Kidney tubule cell (primary cell): Measurements from ENCODE around the gene CAMTA1.
"Not testable (repeated sequence)": the region's sequence is repeated elsewhere in the genome, so short reads cannot be mapped to it uniquely, and the experiment has no call there.

Source experiments
- DNase-seq: peaks from one replicate; pipeline ENCODE4 v3.0.0-alpha.2; 2018; ENCODE audit warnings: low spot score

CAMTA1 gene

DNA sequence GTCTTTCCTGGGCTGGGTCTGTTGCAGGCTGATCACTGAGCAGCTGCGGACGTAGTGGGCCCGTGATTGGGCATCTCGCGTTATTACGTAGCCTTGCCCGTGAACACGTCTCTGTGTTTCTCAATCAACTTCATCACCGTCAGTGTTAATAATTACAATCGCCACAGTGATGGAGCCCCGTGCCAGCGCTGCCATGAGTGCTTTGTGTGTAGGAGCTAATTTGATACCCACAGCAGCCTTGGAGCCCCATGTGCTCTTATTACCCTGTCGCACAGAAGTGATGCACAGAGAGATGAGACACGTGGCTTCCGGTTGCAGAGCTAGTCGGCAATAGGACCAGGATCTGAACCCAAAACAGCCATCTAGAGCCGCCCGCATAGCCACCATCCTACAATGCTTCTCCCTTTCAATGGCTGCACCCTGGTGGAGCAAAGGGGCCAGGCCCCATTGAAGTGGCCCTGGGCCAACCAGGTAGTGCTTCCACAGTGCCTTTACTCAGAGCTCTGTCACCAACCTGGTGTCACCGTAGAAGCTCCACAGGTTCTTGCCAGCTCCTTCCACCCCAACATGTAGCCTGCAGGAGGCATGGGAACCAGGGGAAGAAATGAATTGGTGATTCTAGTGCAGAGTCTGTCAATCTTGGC, 587.3 kb downstream of the CAMTA1 start:
- no peak for DNase-seq

GRCh38 chr1:7373251-7373650, 588.0 kb downstream of the CAMTA1 start:
- DNase-seq: no peak

GRCh38 chr1:7373876-7374562, 588.8 kb downstream of the CAMTA1 start:
- no peak for DNase-seq

- no peak for DNase-seq
Measured at GRCh38 chr1:7374563-7375160, 589.4 kb downstream of the CAMTA1 start.

GRCh38 chr1:7375329-7375728, 590.1 kb downstream of the CAMTA1 start:
- peak; percentile 12 for DNase-seq

- no peak for DNase-seq
Measured at GRCh38 chr1:7375781-7376660, 590.8 kb downstream of the CAMTA1 start.

GRCh38 chr1:7376676-7377075, 591.4 kb downstream of the CAMTA1 start:
- DNase-seq: no peak

- DNase-seq: no peak
Measured at GRCh38 chr1:7378346-7379130, 593.3 kb downstream of the CAMTA1 start.

DNA sequence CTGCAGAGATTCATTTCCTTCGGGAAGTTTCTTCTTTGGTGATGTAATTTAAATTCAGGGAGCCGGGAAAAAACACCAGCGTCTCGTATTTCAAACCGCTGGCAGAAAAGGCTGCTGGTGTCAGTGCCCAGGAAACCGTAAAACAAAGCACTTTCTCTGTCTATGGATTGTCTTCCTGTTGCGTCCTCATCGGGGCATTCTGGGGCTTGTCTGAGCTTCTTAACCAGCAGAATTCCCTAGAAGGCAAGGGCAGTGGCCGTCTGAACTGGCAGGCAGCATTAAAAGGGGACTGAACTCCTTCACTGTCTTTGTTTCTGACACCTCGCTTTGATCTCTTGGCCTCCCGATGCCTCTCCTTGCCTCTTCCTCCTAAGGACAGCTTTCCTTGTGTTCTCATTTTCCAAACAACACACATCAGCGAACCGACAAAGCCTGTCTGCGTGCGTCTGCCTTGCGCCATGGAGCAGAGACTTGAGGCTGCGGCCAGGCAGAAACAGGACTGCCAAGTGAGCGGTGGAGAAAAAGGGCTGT, 594.3 kb downstream of the CAMTA1 start:
- DNase-seq: peak; percentile 74

DNA sequence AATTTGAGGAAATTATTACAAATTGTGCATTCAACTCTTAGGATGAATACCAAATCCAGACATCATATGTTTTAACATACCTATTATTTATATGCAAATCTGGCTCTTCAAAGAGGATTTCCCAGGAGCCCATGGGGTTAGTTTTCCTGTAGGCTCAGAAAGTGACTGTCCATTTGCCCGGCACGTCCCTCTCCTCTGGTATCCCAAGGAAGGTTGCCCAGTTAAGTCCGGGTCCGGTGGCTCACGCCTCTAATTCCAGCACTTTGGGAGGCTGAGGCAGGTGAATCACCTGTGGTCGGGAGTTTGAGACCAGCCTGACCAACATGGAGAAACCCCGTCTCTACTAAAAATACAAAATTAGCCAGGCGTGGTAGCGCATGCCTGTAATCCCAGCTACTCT, 594.8 kb downstream of the CAMTA1 start:
- not testable (repeated sequence) for DNase-seq

- DNase-seq: no peak
Measured at GRCh38 chr1:7380712-7381111, 595.5 kb downstream of the CAMTA1 start.

DNA sequence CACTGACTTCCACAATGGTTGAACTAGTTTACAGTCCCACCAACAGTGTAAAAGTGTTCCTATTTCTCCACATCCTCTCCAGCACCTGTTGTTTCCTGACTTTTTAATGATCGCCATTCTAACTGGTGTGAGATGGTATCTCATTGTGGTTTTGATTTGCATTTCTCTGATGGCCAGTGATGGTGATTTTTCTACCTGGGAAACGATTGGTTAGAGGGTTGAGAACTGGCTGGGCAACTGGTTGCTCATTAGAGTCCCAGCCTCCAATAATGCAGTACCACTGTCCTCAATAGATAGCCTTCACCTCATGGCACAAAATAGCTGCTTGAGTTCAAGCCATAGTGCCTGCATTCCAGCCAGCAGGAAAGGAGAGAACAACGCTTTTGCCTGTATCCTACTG, 596.5 kb downstream of the CAMTA1 start:
- not testable (repeated sequence) for DNase-seq

- no peak for DNase-seq
Measured at GRCh38 chr1:7382971-7383370, 597.7 kb downstream of the CAMTA1 start.

GRCh38 chr1:7383671-7384520, 598.6 kb downstream of the CAMTA1 start:
- no peak for DNase-seq

DNA sequence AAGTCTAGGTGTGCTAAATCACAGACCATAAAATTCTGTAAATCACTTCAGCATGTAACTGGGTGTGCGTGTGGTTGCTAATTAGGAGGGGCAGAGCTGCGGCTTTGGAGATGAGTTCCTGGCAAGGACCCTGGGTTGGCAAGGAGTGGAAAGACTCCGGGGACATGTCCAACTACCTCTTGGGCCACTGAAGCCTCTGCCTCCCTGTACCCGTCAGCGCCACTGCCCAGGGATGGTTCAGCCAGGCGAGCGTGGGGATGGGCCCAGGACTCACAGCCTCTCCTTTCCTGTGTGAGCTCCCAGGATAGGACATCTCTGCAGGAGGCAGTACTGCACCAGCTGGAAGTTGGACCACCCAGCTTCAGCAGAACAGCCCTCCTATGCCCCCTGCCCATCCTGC, 599.4 kb downstream of the CAMTA1 start:
- DNase-seq: no peak

- no peak for DNase-seq
Measured at GRCh38 chr1:7385471-7386225, 600.4 kb downstream of the CAMTA1 start.

DNA sequence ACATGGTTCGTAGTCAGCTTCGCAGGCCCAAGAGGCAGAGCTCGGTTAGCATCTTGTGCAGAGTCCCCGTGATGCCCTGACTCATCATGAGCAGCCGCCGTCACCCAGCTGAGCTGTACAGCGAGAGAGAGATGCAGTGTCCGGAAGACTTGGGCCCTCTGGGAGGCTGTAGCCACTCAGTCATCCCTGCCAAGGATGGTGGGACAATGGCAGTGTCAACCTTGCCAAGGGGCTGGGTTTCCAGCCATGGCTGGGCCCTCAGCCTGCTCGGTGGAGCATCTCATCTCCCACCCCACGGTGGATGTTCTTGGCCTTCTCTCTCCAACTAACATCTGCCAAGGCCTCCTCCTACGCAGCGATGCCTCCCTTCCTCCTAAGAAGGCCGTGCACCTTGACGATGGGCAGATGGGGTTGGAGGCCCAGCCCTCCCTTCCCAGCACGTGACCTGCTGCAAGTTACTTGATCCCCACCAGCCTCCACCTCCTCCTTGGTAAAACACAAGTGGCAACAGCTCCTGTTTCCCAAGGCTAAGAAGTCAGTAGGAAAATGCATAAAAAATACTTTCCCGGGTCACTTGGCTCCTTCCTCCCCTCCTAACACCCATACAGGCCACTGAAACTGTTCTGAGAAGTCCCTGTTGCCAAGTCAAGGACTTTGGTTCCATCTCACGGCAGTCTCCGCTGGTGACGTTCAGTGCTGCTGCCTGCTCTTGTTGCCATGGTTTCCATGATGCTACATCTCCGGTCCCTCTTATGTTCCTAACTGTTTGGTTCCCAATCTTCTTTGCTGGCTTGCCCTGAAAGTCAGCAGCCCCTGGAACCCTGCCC, 601.2 kb downstream of the CAMTA1 start:
- no peak for DNase-seq

DNA sequence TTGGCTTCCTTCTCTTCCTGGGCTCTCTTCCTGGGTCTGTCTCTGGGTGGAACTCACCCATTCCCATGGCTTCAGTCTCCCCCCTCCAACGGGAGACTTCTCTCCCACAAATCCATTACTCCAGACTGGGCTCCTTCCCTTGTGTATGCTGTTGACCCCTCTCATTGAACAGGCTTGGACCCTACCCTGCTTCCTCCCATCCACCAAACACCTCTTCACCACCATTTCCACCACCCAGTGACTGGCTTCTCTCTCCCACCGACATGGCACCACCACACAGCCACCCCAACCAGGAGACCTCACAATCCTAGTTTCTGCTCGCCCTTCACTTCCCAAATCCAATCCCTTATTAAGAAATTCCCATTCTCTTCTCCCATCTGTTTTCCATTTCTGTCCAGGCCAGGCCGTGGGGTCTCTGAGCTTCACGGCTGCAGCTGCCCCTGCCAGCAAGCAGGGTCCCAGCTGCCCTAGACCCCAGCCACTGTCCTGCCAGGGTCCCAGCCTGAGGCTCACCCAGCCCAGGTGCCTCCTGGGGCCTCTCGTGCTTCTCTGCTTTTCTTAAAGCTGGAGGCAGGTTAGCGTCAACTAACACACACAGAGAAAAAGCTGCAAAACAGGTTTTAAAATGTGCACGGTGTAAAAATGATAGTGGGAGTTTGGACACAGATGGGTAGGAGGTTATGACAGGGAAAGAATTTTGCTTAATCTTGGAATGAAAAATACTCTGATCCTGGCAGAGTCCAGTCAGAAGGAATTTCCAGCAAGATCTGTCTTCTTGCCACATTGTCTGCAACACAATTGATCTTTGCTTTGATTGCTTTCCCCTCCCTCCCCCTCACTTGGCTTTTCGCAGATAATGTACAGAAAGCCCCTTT, 602.0 kb downstream of the CAMTA1 start:
- no peak for DNase-seq
